ENCODE measurements around the gene FAM20B.

GRCh38 chr1:179080866-179081686 is 55.4 kb downstream of the FAM20B start:
- TF ChIP-seq, protein P1, sequence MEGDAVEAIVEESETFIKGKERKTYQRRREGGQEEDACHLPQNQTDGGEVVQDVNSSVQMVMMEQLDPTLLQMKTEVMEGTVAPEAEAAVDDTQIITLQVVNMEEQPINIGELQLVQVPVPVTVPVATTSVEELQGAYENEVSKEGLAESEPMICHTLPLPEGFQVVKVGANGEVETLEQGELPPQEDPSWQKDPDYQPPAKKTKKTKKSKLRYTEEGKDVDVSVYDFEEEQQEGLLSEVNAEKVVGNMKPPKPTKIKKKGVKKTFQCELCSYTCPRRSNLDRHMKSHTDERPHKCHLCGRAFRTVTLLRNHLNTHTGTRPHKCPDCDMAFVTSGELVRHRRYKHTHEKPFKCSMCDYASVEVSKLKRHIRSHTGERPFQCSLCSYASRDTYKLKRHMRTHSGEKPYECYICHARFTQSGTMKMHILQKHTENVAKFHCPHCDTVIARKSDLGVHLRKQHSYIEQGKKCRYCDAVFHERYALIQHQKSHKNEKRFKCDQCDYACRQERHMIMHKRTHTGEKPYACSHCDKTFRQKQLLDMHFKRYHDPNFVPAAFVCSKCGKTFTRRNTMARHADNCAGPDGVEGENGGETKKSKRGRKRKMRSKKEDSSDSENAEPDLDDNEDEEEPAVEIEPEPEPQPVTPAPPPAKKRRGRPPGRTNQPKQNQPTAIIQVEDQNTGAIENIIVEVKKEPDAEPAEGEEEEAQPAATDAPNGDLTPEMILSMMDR (IDR thresholded peaks at IDR 0.05): no peak
- TF ChIP-seq ZFX (IDR thresholded peaks at IDR 0.05; ENCODE audit: borderline replicate concordance): no peak
